ENCODE data around the gene VWA3B. TPM values are rescaled to one million over a fixed set of nuclear protein-coding genes. Genes with fewer than 3 reads are reported as not detected.

The VWA3B gene
- total RNA-seq, 1 donor from 2014 or later = 0.52 TPM

DNA sequence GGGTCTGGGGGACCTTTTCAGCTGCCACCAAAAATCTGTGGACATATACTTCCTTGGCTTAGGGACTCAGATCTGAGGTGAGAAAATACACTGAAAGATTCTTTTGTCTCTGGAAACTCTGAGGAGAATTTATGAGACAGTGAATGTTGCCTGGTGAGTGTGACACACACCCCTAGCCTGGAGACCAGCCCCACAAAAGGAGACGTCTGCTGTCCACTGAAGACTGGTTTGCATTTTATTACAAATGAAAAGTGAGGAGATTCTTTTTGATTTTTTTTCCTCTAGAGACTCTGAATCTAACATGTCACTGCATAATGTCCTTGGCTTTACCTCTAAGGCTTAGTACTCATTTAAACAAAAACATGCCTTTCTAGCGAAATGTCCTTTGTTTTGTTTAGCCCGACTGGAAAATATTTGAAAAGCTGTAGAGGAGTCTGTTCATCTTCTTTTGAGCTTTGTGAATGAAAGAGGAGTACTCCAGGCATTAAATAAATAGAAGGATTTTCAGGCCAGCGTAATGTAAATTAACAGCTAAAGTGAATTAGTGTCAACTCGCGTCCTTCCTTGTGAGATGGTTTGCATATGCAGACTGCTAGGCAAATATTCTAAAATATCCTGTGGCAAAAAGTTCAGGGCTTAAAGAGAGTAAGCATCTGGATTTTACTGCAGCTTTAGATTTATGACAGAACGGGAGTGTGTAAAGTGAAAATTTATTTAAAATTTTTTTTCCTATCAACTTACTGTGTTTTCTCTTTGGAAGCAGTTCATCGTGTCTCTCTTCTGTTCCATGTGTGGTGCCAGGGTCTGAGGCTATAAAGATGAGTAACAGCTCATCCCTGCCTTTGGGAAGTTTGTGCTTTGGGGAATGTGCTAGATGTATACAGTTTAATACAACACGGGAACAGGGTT lies 125.4 kb downstream of the VWA3B start:
- no peak for DNase-seq
- no peaks in the 10 kb centered on the region for H3K4me1 ChIP-seq
- H3K27ac ChIP-seq (replicated peaks) = no peak overlapping the region
- TF ChIP-seq, protein P1, sequence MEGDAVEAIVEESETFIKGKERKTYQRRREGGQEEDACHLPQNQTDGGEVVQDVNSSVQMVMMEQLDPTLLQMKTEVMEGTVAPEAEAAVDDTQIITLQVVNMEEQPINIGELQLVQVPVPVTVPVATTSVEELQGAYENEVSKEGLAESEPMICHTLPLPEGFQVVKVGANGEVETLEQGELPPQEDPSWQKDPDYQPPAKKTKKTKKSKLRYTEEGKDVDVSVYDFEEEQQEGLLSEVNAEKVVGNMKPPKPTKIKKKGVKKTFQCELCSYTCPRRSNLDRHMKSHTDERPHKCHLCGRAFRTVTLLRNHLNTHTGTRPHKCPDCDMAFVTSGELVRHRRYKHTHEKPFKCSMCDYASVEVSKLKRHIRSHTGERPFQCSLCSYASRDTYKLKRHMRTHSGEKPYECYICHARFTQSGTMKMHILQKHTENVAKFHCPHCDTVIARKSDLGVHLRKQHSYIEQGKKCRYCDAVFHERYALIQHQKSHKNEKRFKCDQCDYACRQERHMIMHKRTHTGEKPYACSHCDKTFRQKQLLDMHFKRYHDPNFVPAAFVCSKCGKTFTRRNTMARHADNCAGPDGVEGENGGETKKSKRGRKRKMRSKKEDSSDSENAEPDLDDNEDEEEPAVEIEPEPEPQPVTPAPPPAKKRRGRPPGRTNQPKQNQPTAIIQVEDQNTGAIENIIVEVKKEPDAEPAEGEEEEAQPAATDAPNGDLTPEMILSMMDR (IDR thresholded peaks at IDR 0.05; ENCODE audit: borderline replicate concordance) = no peak
- H3K27me3 ChIP-seq (ENCODE audit: low read depth) = peaks cover 17% of the 10 kb centered on the region
- H3K4me3 ChIP-seq = no peak overlapping the region
- H3K9me3 ChIP-seq (replicated peaks) = no peaks in the 10 kb centered on the region
- no peaks in the 10 kb centered on the region for H3K36me3 ChIP-seq
- intact Hi-C loops (cut with micrococcal nuclease) = no loop called here

DNA sequence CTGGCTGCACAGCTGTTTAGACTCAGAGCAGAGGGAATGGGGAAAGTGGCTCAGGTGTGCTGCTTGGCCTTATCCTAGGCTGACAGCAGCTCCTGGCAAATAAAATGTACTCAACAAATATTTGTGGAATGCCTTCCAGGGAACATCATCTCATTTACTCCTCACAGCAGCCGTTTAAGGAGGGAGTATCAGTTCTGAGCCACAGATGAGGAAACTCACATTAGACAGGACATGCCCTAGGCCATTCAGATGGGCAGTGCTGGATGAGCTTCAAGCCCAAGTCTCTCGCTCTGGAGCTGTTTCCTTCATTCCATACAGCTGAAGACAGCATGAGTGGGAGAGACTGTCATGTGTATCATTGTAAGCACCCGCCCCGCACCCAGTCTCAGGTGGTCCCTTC lies 129.6 kb downstream of the VWA3B start:
- TF ChIP-seq, protein P1 (IDR thresholded peaks at IDR 0.05; ENCODE audit: borderline replicate concordance) = no peak

DNA sequence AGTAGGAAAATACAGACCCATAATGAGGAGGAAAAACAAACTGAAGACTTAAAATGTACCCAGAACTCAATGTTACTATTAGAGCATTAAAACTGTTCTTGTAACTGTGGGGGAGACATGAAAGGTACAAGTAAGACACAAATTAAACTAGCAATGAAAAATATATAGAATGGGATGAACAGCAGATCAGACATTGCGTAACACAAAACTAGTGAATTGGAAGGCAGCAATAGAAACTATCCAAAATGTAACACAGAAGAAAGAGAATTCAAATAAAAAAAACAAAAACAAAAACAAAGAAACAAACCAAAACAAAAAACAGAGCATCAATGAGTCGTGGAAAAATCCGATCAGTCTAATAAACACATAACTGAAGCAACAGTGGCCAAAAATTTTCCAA lies 132.2 kb downstream of the VWA3B start:
- no peak overlapping the region for H3K4me3 ChIP-seq
- TF ChIP-seq, protein P1 (IDR thresholded peaks at IDR 0.05; ENCODE audit: borderline replicate concordance) = no peak
- H3K36me3 ChIP-seq = no peaks in the 10 kb centered on the region
- no peak for DNase-seq
- peaks cover 20% of the 10 kb centered on the region for H3K9me3 ChIP-seq (replicated peaks)
- H3K27ac ChIP-seq (replicated peaks) = no peak overlapping the region
- no peaks in the 10 kb centered on the region for H3K4me1 ChIP-seq
- intact Hi-C loops (cut with micrococcal nuclease) = no loop called here
- H3K27me3 ChIP-seq (ENCODE audit: low read depth) = peaks cover 4% of the 10 kb centered on the region

More for the DNA sequence above, 129.6 kb downstream of the VWA3B start:
- DNase-seq = no peak
- Histone ChIP-seq H3K9me3 (replicated peaks) (peaks cover 20% of the 10 kb centered on the region), H3K4me3 (no peak overlapping the region), H3K27ac (replicated peaks) (no peak overlapping the region), H3K4me1 (no peaks in the 10 kb centered on the region), H3K36me3 (no peaks in the 10 kb centered on the region), H3K27me3 (ENCODE audit: low read depth) (peaks cover 13% of the 10 kb centered on the region)
- intact Hi-C loops (cut with micrococcal nuclease) = no loop called here

DNA sequence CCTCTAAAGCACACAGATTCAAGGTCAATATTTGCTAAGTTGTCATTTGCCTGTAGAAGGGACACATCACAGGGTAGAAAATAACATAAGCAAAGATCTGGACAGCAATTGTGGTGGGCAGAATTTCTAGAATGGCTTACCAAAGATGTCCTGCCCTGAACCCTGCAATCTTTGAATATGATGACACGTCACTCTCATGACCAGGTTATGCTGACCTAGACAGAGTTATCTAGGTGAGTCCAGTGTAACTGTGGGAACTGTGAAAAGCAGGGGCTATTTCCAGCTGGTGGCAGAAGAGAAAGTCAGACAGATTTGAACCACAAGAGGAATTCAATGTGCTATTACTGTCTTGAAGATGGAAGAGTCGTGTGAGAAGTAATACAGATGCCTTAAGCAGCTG lies 147.0 kb downstream of the VWA3B start:
- DNase-seq = no peak
- Histone ChIP-seq H3K27ac (replicated peaks) (no peak overlapping the region), H3K36me3 (no peaks in the 10 kb centered on the region), H3K4me1 (peaks cover 10% of the 10 kb centered on the region), H3K9me3 (replicated peaks) (no peaks in the 10 kb centered on the region), H3K27me3 (ENCODE audit: low read depth) (no peaks in the 10 kb centered on the region), H3K4me3 (no peak overlapping the region)
- TF ChIP-seq, protein P1 (IDR thresholded peaks at IDR 0.05; ENCODE audit: borderline replicate concordance) = no peak
- intact Hi-C loops (cut with micrococcal nuclease) = no loop called here

DNA sequence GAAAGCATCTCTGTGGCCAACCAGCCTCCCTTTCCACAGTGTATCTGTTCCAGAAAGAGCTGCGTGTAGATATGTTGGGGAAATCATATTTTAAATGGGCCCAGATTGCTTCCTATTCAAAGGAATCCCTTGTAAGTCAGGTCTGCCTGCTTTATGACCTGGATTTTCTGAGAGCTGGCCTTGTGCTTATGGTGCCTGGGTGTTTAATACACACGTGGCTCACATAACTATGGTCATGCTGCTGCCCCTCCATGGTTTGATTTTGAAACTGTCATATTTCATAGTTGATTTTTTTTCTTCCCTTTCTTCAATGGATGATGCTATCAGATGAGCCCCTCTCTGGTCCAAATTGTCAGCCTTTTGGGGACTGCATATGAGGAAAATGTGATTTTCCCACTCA lies 147.8 kb downstream of the VWA3B start:
- intact Hi-C loops (cut with micrococcal nuclease) = no loop called here

More for the DNA sequence above, 147.8 kb downstream of the VWA3B start:
- Histone ChIP-seq H3K4me3 (no peak overlapping the region), H3K9me3 (replicated peaks) (no peaks in the 10 kb centered on the region), H3K4me1 (peaks cover 10% of the 10 kb centered on the region), H3K36me3 (no peaks in the 10 kb centered on the region), H3K27ac (replicated peaks) (no peak overlapping the region), H3K27me3 (ENCODE audit: low read depth) (peaks cover 4% of the 10 kb centered on the region)
- TF ChIP-seq, protein P1 (IDR thresholded peaks at IDR 0.05; ENCODE audit: borderline replicate concordance) = no peak
- no peak for DNase-seq
